Fibroblast of the aortic adventitia (primary cell): Measurements from ENCODE around the gene REXO5. TPM values are rescaled to one million over a fixed set of nuclear protein-coding genes. Genes with fewer than 3 reads are reported as not detected.

Experiments
- DNase-seq: peaks from one replicate; pipeline ENCODE4 v3.0.0-alpha.2; 2010; ENCODE audit warnings: low read depth
- H3K4me3 ChIP-seq: 2 replicates; pipeline ENCODE4 v1.5.1; 2011; ENCODE audit warnings: low read depth, mild to moderate bottlenecking, control low read depth, low read length, moderate library complexity
- total RNA-seq: library from RNA; depleted of rRNA; stranded (reverse); fragments of >200 nt; gene quantifications from 2 replicates; pipeline ENCODE4 v1.2.3, GENCODE V29; 2012; ENCODE audit warnings: low replicate concordance
- TF ChIP-seq, protein P1 (sequence below): IDR thresholded peaks from 2 replicates; pipeline ENCODE4 v1.5.1; 2011; ENCODE audit warnings: mild to moderate bottlenecking, low read length, control low read depth, inconsistent platforms; ENCODE audit not compliant: insufficient read depth

Gene REXO5
- total RNA-seq, 1 donor, result 12.4 TPM

DNA sequence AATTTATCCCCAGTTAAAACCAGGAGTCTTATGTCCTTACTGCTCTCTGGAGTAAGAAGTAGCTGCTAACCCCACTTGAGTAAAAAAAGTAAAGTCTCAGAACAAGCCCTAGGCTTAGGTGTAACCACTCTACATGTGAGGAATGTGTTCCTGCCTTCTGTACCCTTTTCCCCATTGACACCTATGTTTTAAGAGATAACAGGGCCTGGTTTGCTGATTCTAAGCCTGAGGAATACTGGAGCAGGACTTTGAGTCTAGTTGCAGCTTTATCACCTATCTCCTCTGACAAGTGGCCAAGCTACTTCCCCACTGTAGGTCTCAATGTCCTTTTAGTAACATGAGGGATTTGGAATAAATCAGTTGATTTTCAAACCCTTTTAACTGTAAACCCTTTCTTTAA lies 40.2 kb downstream of the REXO5 start:
- DNase-seq, result no peak
- no peak overlapping the region for H3K4me3 ChIP-seq

DNA sequence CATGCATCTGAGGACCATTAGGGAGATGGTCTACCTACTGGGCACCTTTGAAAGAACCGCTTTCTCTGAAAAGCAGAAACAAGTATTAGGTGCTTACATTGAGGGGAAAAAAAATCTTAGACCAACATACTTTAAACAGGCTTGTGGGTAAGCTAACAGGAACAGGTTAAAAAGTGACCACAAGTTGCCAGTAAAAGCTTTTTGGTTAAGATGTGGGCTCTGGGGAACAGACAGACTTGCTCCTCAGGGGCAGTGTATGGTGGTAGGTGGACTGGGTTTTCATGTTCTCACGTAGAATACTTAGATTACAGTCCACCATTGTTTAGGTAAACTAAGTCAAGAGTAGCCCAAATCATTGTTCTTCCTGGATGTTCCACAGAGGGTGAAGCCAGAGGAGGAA lies 41.2 kb downstream of the REXO5 start:
- no peak overlapping the region for H3K4me3 ChIP-seq
- TF ChIP-seq, protein P1, sequence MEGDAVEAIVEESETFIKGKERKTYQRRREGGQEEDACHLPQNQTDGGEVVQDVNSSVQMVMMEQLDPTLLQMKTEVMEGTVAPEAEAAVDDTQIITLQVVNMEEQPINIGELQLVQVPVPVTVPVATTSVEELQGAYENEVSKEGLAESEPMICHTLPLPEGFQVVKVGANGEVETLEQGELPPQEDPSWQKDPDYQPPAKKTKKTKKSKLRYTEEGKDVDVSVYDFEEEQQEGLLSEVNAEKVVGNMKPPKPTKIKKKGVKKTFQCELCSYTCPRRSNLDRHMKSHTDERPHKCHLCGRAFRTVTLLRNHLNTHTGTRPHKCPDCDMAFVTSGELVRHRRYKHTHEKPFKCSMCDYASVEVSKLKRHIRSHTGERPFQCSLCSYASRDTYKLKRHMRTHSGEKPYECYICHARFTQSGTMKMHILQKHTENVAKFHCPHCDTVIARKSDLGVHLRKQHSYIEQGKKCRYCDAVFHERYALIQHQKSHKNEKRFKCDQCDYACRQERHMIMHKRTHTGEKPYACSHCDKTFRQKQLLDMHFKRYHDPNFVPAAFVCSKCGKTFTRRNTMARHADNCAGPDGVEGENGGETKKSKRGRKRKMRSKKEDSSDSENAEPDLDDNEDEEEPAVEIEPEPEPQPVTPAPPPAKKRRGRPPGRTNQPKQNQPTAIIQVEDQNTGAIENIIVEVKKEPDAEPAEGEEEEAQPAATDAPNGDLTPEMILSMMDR, result no peak
- DNase-seq, result no peak

More for the DNA sequence above, 40.2 kb downstream of the REXO5 start:
- TF ChIP-seq, protein P1, result no peak

DNA sequence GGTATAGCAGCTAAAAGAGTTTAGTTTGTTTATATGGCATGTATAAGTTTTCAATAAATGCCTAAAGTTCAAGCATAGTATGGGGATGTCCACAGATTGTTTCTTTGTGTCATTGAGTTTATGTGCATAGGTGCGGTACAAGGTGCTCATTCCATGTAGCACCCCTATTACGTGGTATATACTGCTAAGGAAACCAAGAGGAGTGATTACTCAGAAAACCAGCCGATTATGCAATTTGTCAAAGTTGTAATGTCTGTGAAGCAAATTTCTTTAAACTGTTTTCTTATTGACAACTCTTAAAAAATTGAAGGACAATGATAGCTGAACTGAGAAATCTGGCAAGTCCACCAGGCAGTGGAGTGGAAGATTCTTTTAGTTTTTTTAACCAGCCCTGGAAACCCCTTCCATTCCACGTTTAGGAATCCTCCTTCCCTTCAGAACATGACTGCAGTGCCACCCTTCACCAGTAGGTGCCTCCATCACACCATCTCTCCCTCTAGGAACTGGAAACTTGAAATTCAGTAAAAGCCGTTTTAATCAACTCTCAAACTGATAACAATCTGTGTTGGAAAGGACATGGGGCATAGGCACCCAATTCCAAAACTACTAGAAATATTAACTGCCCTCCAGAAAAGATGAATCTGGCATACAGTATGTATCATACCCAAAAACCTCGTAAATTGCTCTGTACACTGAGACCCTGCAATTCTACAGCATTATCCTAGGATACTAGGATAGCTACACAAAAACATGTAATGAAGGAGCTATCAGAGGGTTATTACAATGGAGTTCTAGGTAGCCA lies 43.5 kb downstream of the REXO5 start:
- peak; percentile 84 for DNase-seq
- TF ChIP-seq, protein P1, result peak; percentile 99

DNA sequence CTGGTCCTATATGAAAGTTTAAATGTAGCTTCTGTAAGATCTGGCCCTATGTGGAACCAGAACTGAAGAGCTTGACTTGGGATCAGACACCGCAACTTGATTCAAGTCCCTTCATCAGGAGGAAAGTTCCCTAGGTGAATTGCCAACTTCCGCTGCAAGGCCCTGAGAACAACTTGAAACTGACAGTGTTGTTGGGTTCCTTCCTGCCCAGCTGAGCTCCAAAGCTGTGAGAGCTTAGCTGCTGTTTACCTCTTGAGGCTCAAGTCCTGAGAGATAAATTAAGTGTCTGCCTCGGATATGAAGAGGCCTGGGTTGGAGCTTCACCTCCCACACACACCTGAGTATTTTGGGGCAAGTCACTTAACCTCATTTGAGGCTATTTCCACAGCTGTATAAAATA lies 44.7 kb downstream of the REXO5 start:
- DNase-seq, result peak; percentile 25
- TF ChIP-seq, protein P1, result no peak
- H3K4me3 ChIP-seq, result no peak overlapping the region

More for the DNA sequence above, 43.5 kb downstream of the REXO5 start:
- no peak overlapping the region for H3K4me3 ChIP-seq

DNA sequence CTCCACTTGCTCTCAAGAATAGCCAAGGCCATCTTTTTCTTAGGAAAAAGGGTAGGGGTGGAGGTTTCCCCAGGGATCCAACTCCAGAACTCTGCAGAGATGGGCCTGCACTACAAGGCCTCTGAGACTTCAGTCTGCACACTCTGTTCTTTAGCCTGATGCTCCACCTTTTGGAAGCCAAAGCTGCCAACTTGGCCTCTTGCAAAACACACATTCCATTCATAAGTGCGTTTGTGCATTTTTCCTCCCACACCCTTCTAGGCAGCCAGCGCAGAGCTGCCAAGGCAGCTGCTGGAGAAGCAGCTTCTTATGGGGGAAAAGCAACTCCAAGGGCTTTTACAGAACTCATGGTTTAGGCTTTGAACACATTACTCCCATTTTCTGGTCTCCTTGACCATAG lies 45.3 kb downstream of the REXO5 start:
- TF ChIP-seq, protein P1, result no peak
- H3K4me3 ChIP-seq, result no peak overlapping the region
- DNase-seq, result peak; percentile 99

DNA sequence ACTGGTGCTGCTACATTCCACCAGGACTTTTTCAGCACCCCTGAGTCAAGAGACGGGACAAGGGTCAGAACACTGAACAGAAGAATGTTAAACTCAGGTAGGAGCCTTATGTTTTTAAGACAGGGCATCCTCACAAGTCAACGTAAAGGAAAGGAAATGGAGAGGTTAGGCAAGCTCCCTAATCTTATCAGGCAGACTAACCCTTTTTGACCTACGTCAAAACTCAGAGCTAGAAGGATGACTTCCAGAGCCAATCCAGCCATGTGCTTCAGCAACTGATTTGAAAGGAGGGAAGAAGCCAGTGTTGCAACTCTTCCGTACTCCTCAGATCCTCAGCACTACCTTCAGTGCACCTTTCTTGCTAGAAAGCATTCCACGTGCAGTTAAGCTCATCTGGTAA lies 46.8 kb downstream of the REXO5 start:
- H3K4me3 ChIP-seq, result no peak overlapping the region
- peak; percentile 45 for DNase-seq
- TF ChIP-seq, protein P1, result no peak
